ENCODE results near the gene KCNJ12. TPM values are rescaled to one million over a fixed set of nuclear protein-coding genes. Genes with fewer than 3 reads are reported as not detected.

The KCNJ12 gene
- total RNA-seq, 4 donors from 2014 or later, result 0.51 to 11.8 (median 5.3) TPM

- Histone ChIP-seq H3K4me3 (no peak overlapping the region), H3K4me1 (no peaks in the 10 kb centered on the region), H3K27ac (no peak overlapping the region), H3K36me3 (no peaks in the 10 kb centered on the region), H3K27me3 (no peaks in the 10 kb centered on the region), H3K9me3 (no peaks in the 10 kb centered on the region)
- TF ChIP-seq POLR2A (IDR thresholded peaks at IDR 0.05), result no peak
- TF ChIP-seq CTCF (IDR thresholded peaks at IDR 0.05), result no peak
- intact Hi-C loops (cut with DNase I; ENCODE audit: low total_unique reads), result no loop called here
- no peak for DNase-seq
Measured at GRCh38 chr17:21369395-21369794, 6.8 kb upstream of the KCNJ12 start.

- intact Hi-C loops (cut with DNase I; ENCODE audit: low total_unique reads), result no loop called here
- no peak for DNase-seq
Measured at GRCh38 chr17:21370430-21370829, 5.7 kb upstream of the KCNJ12 start.

GRCh38 chr17:21371511-21372081, 4.6 kb upstream of the KCNJ12 start:
- intact Hi-C loops (cut with DNase I; ENCODE audit: low total_unique reads), result no loop called here

More at GRCh38 chr17:21370430-21370829, 5.7 kb upstream of the KCNJ12 start:
- no peaks in the 10 kb centered on the region for H3K36me3 ChIP-seq
- H3K27me3 ChIP-seq, result no peaks in the 10 kb centered on the region
- H3K4me3 ChIP-seq, result no peak overlapping the region
- H3K27ac ChIP-seq, result no peak overlapping the region
- no peaks in the 10 kb centered on the region for H3K9me3 ChIP-seq
- TF ChIP-seq CTCF (IDR thresholded peaks at IDR 0.05), result no peak
- no peak for TF ChIP-seq POLR2A (IDR thresholded peaks at IDR 0.05)
- H3K4me1 ChIP-seq, result no peaks in the 10 kb centered on the region

GRCh38 chr17:21372256-21372954, 3.8 kb upstream of the KCNJ12 start:
- TF ChIP-seq CTCF (IDR thresholded peaks at IDR 0.05), result no peak
- TF ChIP-seq POLR2A (IDR thresholded peaks at IDR 0.05), result no peak
- DNase-seq, result no peak
- intact Hi-C loops (cut with DNase I; ENCODE audit: low total_unique reads), result no loop called here
- Histone ChIP-seq H3K4me1 (peaks cover 0 to 10% of the 10 kb centered on the region in 2 donors), H3K4me3 (no peak overlapping the region), H3K9me3 (no peaks in the 10 kb centered on the region), H3K36me3 (no peaks in the 10 kb centered on the region), H3K27ac (no peak overlapping the region), H3K27me3 (no peaks in the 10 kb centered on the region)

More at GRCh38 chr17:21371511-21372081, 4.6 kb upstream of the KCNJ12 start:
- Histone ChIP-seq H3K36me3 (no peaks in the 10 kb centered on the region), H3K27me3 (no peaks in the 10 kb centered on the region), H3K4me3 (no peak overlapping the region), H3K9me3 (no peaks in the 10 kb centered on the region), H3K27ac (no peak overlapping the region), H3K4me1 (peaks cover 0 to 2% of the 10 kb centered on the region in 2 donors)
- no peak for DNase-seq
- TF ChIP-seq POLR2A (IDR thresholded peaks at IDR 0.05) (no peak), CTCF (IDR thresholded peaks at IDR 0.05) (no peak)

- no peak overlapping the region for H3K27ac ChIP-seq
- no peak for TF ChIP-seq CTCF (IDR thresholded peaks at IDR 0.05)
- no peak for TF ChIP-seq POLR2A (IDR thresholded peaks at IDR 0.05)
- intact Hi-C loops (cut with DNase I; ENCODE audit: low total_unique reads), result no loop called here
- peaks cover 0 to 1% of the 10 kb centered on the region in 2 donors for H3K27me3 ChIP-seq
- H3K36me3 ChIP-seq, result no peaks in the 10 kb centered on the region
- DNase-seq, result no peak
- peaks cover 0 to 16% of the 10 kb centered on the region in 2 donors for H3K4me1 ChIP-seq
- no peak overlapping the region for H3K4me3 ChIP-seq
- no peaks in the 10 kb centered on the region for H3K9me3 ChIP-seq
Measured at GRCh38 chr17:21373036-21373435, 3.1 kb upstream of the KCNJ12 start.
